NB4 (cell line): ENCODE measurements around the gene GNB1.
A peak's percentile ranks its signal among the peaks of the same experiment; 100 is the strongest.

Experiments
- DNase-seq: peaks from one replicate; pipeline ENCODE4 v3.0.0; 2010; ENCODE audit warnings: low read depth
- H3K4me3 ChIP-seq: one replicate; pipeline ENCODE4 v1.5.1; 2011; ENCODE audit warnings: mild to moderate bottlenecking, low read depth, low read length, moderate library complexity
- CTCF ChIP-seq: IDR thresholded peaks from one replicate; pipeline ENCODE4 v1.5.1; 2012; ENCODE audit warnings: low read depth, low read length
- MAX ChIP-seq: IDR thresholded peaks from 2 replicates; pipeline ENCODE4 v1.6.1; 2011; ENCODE audit warnings: low read depth, low read length
- MYC ChIP-seq: IDR thresholded peaks from 2 replicates; pipeline ENCODE4 v1.6.1; 2011; ENCODE audit warnings: low read depth, low read length
- POLR2A ChIP-seq: IDR thresholded peaks from 2 replicates; pipeline ENCODE4 v1.6.1; 2011; ENCODE audit warnings: mild to moderate bottlenecking; ENCODE audit not compliant: insufficient read length; ENCODE audit errors: extremely low read depth

The GNB1 gene

GRCh38 chr1:1778663-1779319, 112.1 kb downstream of the GNB1 start:
- TF ChIP-seq MYC (peak; percentile 64), POLR2A (no peak), MAX (peak; percentile 82), CTCF (peak; percentile 20)
- H3K4me3 ChIP-seq, result peak overlapping the region; percentile 21
- DNase-seq, result peak; percentile 94

- peak within 1 kb of the TSS; percentile 92 for H3K4me3 ChIP-seq
- peak; percentile 69 for DNase-seq
Observed at GRCh38 chr1:1777950-1778662, 112.8 kb downstream of the GNB1 start, which contains the start of gene NADK. Gene NADK, minus strand, starts transcription at chr1:1778470. Its CDS starts 13,064 bp downstream, at chr1:1765406.

GRCh38 chr1:1777583-1777899, 113.3 kb downstream of the GNB1 start:
- TF ChIP-seq MYC, result no peak
- TF ChIP-seq CTCF, result no peak
- no peak for TF ChIP-seq MAX
- TF ChIP-seq POLR2A, result no peak
- no peak for DNase-seq
- H3K4me3 ChIP-seq, result peak overlapping the region; percentile 92

More at GRCh38 chr1:1777950-1778662, 112.8 kb downstream of the GNB1 start, which contains the start of gene NADK:
- TF ChIP-seq MAX (peak; percentile 79), CTCF (no peak), MYC (no peak; the same call in 1 of the 2 replicates), POLR2A (peak; percentile 68)

- TF ChIP-seq MYC (no peak), MAX (no peak), CTCF (no peak), POLR2A (no peak)
- no peak for DNase-seq
- peak overlapping the region; percentile 92 for H3K4me3 ChIP-seq
Observed at GRCh38 chr1:1776672-1777582, 114.0 kb downstream of the GNB1 start.

GRCh38 chr1:1775327-1776226, 115.3 kb downstream of the GNB1 start:
- peak overlapping the region; percentile 37 for H3K4me3 ChIP-seq
- TF ChIP-seq MYC (no peak), POLR2A (no peak), CTCF (no peak), MAX (no peak)
- DNase-seq, result peak; percentile 73
